HEK293T (cell line): ENCODE measurements around the gene C4BPB.
A peak's percentile ranks its signal among the peaks of the same experiment; 100 is the strongest.

Experiments
- CTCF ChIA-PET: fragments of 350-600 bp; formaldehyde crosslinking; extraction: SDS; loops from one replicate; lab custom pipeline; 2021; ENCODE audit warnings: antibody characterized with exemption, inconsistent platforms; lab: Yijun Ruan, JAX
- POLR2A ChIA-PET: fragments of 350-600 bp; formaldehyde crosslinking; extraction: SDS; loops from one replicate; lab custom pipeline; 2020; ENCODE audit warnings: antibody characterized with exemption, inconsistent platforms; lab: Yijun Ruan, JAX
- DNase-seq: peaks from one replicate; pipeline ENCODE4 v3.0.0; 2012; ENCODE audit warnings: mixed read lengths; ENCODE audit errors: extremely low spot score
- ARNT ChIP-seq: fragments of 450-650 bp; IDR thresholded peaks from 2 replicates; pipeline ENCODE4 v1.6.1; 2017; ENCODE audit warnings: mild to moderate bottlenecking
- BHLHE40 ChIP-seq: fragments of 450-650 bp; IDR thresholded peaks from 2 replicates; pipeline ENCODE4 v1.6.1; 2016; ENCODE audit warnings: mild to moderate bottlenecking, moderate library complexity, borderline replicate concordance
- CTBP1 ChIP-seq: fragments of 450-650 bp; IDR thresholded peaks from 2 replicates; pipeline ENCODE4 v1.6.1; 2016; ENCODE audit warnings: borderline replicate concordance
- ELF4 ChIP-seq: fragments of 450-650 bp; IDR thresholded peaks from 2 replicates; pipeline ENCODE4 v1.6.1; 2017; ENCODE audit warnings: antibody characterized with exemption
- FOXA1 ChIP-seq: fragments of 450-650 bp; IDR thresholded peaks from 2 replicates; pipeline ENCODE4 v1.6.1; 2016; ENCODE audit warnings: mild to moderate bottlenecking
- FOXK2 ChIP-seq: fragments of 450-650 bp; IDR thresholded peaks from 2 replicates; pipeline ENCODE4 v1.6.1; 2016; ENCODE audit warnings: mild to moderate bottlenecking
- FOXM1 ChIP-seq: fragments of 450-650 bp; IDR thresholded peaks from 2 replicates; pipeline ENCODE4 v1.6.1; 2017; ENCODE audit warnings: mild to moderate bottlenecking, borderline replicate concordance
- HDGF ChIP-seq: fragments of 450-650 bp; IDR thresholded peaks from 2 replicates; pipeline ENCODE4 v1.6.1; 2017; ENCODE audit warnings: antibody characterized with exemption, borderline replicate concordance
- L3MBTL2 ChIP-seq: fragments of 450-650 bp; conservative IDR thresholded peaks from 2 replicates; pipeline ENCODE4 v1.6.1; 2016; ENCODE audit warnings: mild to moderate bottlenecking
- LEF1 ChIP-seq: fragments of 450-650 bp; IDR thresholded peaks from 2 replicates; pipeline ENCODE4 v1.6.1; 2017; ENCODE audit warnings: mild to moderate bottlenecking, borderline replicate concordance
- NFRKB ChIP-seq: fragments of 450-650 bp; IDR thresholded peaks from 2 replicates; pipeline ENCODE4 v1.6.1; 2016; ENCODE audit warnings: mild to moderate bottlenecking, moderate library complexity
- SP1 ChIP-seq: fragments of 450-650 bp; IDR thresholded peaks from 2 replicates; pipeline ENCODE4 v1.6.1; 2017
- SUZ12 ChIP-seq: fragments of 450-650 bp; IDR thresholded peaks from 2 replicates; pipeline ENCODE4 v1.6.1; 2016; ENCODE audit warnings: mild to moderate bottlenecking
- TARDBP ChIP-seq: fragments of 450-650 bp; IDR thresholded peaks from 2 replicates; pipeline ENCODE4 v1.6.1; 2016
- ZNF384 ChIP-seq: fragments of 450-650 bp; IDR thresholded peaks from 2 replicates; pipeline ENCODE4 v1.6.1; 2016
- TF ChIP-seq, protein P1 (sequence below): fragments of 450-650 bp; IDR thresholded peaks from 2 replicates; pipeline ENCODE4 v1.6.1; 2016

C4BPB gene

DNA sequence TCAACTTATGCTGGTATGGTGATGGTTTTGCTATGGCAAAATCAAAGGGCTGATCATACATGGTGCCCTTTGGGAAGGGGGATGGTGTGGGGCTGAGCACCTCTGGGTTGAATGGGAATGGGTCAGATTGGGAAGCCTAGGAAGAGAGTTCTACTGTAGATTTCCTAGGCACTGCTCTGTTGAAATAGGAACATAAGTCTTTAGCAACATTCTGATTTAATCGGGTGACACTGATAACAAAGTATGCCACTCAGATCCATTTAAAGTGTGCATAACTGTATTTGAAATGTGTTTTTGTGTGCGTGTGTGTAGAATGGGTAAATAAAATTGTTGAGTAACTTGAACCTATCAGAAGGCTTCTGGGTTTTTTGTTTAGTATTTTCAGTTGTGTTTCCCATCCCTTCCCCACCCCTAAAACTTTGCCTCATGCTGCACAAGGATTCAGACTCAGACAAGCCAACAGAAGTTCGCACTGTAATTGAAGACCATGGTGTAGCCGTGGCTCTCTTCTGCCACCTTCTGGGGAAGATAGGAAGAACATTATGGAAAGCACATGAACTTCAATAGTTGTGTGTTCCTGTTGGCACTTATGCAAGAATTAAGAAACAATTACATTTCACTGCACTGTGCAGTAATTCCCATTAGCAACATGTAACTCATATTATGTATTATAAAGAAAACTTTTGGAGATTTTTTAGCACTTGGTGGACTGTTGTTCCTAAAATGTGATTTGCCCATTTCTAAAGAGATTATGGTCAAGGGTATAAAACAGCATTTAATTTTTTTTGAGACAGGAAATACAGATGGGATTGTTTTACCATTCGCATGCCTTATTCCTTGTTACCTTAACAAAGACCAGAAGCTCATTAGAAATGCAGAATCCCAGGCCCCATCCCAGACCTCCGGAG is 10.9 kb upstream of the C4BPB start:
- DNase-seq, result peak; percentile 78
- POLR2A ChIA-PET, result interaction anchor here (1.6 kb wide), 1 partner anchor 25 kb away, joined by 8 read pairs; the partner anchor contains the start of gene PFKFB2
- TF ChIP-seq ELF4 (no peak), FOXM1 (no peak), SP1 (no peak), ARNT (no peak), CTBP1 (no peak), LEF1 (no peak), BHLHE40 (no peak), NFRKB (no peak), FOXK2 (no peak), TARDBP (no peak), SUZ12 (no peak), ZNF384 (no peak), HDGF (no peak), FOXA1 (no peak), L3MBTL2 (no peak)
- TF ChIP-seq, protein P1, sequence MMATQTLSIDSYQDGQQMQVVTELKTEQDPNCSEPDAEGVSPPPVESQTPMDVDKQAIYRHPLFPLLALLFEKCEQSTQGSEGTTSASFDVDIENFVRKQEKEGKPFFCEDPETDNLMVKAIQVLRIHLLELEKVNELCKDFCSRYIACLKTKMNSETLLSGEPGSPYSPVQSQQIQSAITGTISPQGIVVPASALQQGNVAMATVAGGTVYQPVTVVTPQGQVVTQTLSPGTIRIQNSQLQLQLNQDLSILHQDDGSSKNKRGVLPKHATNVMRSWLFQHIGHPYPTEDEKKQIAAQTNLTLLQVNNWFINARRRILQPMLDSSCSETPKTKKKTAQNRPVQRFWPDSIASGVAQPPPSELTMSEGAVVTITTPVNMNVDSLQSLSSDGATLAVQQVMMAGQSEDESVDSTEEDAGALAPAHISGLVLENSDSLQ, result no peak
- CTCF ChIA-PET, result no interaction called here

- no peak for TF ChIP-seq ZNF384
- TF ChIP-seq SP1, result no peak
- no peak for TF ChIP-seq BHLHE40
- no peak for TF ChIP-seq CTBP1
- TF ChIP-seq ELF4, result no peak
- TF ChIP-seq FOXK2, result no peak
- TF ChIP-seq FOXA1, result no peak
- no peak for TF ChIP-seq L3MBTL2
- TF ChIP-seq FOXM1, result no peak
- TF ChIP-seq ARNT, result no peak
- TF ChIP-seq SUZ12, result no peak
- TF ChIP-seq, protein P1, result no peak
- TF ChIP-seq TARDBP, result no peak
- no peak for TF ChIP-seq NFRKB
- TF ChIP-seq HDGF, result no peak
- no peak for DNase-seq
- CTCF ChIA-PET, result no interaction called here
- POLR2A ChIA-PET, result interaction anchor here (1.2 kb wide), 1 partner anchor 26 kb away, joined by 6 read pairs; the partner anchor contains the start of gene PFKFB2
These were observed 10.0 kb upstream of the C4BPB start for GRCh38 chr1:207078578-207079132.

- DNase-seq, result no peak
- TF ChIP-seq ARNT (no peak), L3MBTL2 (no peak)
- POLR2A ChIA-PET, result no interaction called here
- CTCF ChIA-PET, result interaction anchor here (1.5 kb wide), 1 partner anchor 27 kb away, joined by 3 read pairs; the partner anchor contains the start of gene PFKFB2
These were observed 8.9 kb upstream of the C4BPB start for GRCh38 chr1:207079706-207080241.

DNA sequence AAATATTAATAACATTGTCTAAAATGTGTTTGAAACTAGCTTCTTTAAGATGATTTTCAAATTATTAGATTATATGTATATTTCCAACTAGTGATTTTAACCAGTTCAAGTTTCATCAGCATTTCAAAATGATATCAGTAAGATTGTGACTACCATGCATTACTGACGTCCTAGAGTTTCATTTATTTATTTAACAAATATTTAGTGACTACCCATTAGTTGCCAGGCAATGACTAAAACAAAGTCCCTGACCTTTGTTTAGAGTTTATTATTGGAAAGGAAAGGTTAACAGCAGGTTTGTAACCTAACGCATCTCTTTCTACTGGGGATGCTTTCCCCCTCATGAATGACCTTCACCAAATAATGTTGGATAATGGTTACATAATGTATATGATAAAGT is 7.6 kb upstream of the C4BPB start:
- DNase-seq, result no peak
- TF ChIP-seq SP1 (no peak), CTBP1 (no peak), LEF1 (no peak)
- CTCF ChIA-PET, result no interaction called here
- POLR2A ChIA-PET, result no interaction called here

DNA sequence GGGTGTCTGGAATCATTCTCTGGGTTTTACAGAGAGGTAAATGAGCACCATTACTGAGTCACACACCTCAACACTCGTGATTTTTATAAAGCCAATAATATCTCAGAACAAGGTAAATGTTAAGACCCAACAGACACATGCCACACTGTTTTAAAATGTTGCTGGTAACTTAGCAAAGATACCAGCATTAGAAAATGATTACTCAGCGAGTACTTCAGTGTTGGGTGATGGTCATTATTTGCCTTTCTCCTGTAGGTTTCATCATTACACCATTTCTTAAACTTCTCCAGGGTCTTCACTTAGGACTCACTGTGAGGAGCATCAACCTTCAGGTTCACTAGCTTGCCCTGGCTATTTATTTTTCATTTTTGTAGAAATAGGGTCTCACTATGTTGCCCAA is 6.9 kb upstream of the C4BPB start:
- DNase-seq, result no peak
- POLR2A ChIA-PET, result no interaction called here
- TF ChIP-seq TARDBP (no peak), SP1 (no peak), FOXK2 (no peak), HDGF (no peak), ARNT (no peak), NFRKB (no peak)
- CTCF ChIA-PET, result no interaction called here

DNA sequence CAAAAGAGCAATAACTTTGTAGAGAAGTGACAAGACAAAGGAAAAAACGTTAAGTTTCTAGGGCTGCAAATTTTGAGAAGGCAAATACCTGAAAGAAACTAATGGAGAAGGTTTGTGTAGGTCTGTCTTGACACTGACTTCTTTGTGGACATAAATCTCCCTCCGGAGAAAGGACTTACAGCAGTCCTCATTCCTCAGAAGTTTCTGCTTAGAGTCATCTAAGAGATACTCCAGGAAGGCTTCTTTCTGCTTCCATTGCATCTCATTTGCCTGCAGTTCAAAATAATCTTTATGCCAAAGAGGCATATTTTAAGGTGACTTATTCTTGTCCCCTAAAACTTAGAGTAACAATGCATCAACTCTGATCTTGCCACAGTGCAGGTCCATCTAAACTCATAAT is 4.4 kb upstream of the C4BPB start:
- DNase-seq, result no peak
- CTCF ChIA-PET, result interaction anchor here (0.7 to 1.4 kb wide), 3 partner anchors 71 to 321 kb away, joined by 3 to 9 read pairs (median 4); no protein-coding TSS in a partner anchor
- POLR2A ChIA-PET, result interaction anchor here (1.0 to 1.6 kb wide), 2 partner anchors 31 to 238 kb away, joined by 3 to 5 read pairs; partner anchors contain the start of genes CD55 and PFKFB2
- no peak for TF ChIP-seq HDGF
- no peak for TF ChIP-seq L3MBTL2
- TF ChIP-seq SUZ12, result no peak
- TF ChIP-seq FOXK2, result no peak
- no peak for TF ChIP-seq ELF4
